Renal cortex interstitium (tissue), 11 donors: ENCODE measurements around the gene CACYBP. TPM values are rescaled to one million over a fixed set of nuclear protein-coding genes. Genes with fewer than 3 reads are reported as not detected.
"Not testable (repeated sequence)": the region's sequence is repeated elsewhere in the genome, so short reads cannot be mapped to it uniquely, and the experiment has no call there.

Source experiments
- DNase-seq, 11 donors: peaks; one replicate each; pipeline ENCODE4 v3.0.0-alpha.2; 2013; ENCODE audit warnings: low read depth in 9 of 11, low spot score in 4 of 11; ENCODE audit errors: extremely low read depth in 1 of 11
- polyA plus RNA-seq, 3 donors: library from polyadenylated mRNA; unstranded; fragments of 120-200 nt; gene quantifications; one replicate each; pipeline ENCODE4 v1.2.1, GENCODE V29; 2013; ENCODE audit not compliant: insufficient read length in 3 of 3

The CACYBP gene
- polyA plus RNA-seq, 3 donors: 106 to 152 (median 144) TPM

GRCh38 chr1:175036476-175036875, 36.7 kb downstream of the CACYBP start:
- no peak for DNase-seq

DNA sequence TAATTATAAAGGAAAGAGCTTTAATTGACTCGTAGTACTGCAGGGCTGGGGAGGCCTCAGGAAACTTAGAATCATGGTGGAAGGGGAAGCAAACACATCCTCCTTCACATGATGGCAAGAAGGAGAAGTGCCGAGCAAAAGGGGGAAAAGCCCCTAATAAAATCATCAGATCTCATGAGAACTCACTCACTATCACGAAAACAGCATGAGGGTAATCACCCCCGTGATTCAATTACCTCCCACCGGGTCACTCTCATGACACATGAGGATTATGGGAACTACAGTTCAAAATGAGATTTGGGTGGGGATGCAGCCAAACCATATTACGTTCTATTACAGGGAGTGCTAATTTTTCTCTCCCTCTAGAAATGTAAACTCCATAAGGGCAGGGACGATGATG, 37.7 kb downstream of the CACYBP start:
- DNase-seq: no peak

DNA sequence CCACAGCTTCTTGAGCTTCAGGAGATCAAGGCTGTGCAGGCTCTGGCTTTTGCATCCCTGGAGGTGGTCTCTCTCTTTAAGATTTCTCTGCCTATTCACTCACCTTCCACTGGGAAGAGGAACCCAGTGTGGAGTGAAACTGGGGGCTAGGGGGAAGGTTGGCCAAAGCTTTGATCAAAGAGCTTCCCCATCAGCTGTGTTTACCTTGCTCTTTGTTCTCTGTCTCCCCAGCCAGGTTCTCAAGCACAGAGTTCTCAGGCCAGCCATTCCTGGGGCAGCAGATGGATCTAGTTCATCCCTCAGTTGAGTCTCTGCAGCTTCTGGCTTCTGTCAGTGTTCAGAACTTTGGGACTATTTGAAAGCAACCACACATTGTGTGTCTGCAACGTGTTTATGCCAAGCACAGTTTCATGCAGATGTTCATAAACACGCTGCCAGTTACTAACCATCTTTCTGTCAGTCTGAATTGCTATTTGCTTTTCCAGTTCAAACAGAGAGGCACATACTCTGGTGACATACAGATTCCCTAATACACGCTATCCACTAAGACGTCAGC, 40.7 kb downstream of the CACYBP start:
- DNase-seq: no peak

GRCh38 chr1:175042650-175043049, 42.9 kb downstream of the CACYBP start:
- DNase-seq: no peak

DNA sequence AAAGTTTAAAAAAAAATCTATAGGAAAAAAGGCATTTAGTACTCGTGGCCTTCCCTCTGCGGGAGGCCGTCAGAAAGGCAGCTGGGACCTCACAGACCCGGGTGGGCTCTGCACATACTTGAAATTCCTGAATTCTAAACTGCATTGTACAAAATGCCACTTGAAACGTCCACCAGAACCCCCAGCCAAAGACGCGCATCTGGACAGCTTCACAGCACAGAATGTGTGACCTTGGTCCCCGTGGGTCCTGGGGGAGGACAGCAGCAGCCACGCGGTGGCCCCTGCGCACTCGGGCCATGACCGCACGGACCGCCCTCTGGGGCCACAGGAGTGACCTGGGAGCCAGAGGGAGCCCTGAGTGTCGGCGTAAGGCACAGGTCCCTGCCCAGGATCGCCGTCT, 44.1 kb downstream of the CACYBP start:
- DNase-seq: no peak

DNA sequence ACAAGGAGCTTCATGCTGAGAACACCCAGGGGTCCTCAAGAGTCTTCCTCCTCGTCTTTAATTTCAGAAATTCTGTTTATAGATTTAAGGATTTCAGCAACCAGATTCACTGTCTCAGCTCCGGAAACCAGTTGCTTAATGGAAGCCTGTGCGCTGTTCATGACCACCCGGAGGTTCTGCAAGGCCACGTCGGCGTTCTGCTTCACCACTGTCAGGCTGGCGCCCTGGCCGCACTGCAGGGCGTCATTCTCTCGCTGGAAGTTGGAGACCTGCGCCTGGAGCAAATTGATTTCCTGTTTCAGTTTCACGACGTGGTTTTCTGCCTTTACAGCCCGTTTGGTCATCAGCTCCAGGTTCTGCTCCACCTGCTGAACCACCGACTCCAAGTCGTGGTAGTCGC, 44.8 kb downstream of the CACYBP start:
- DNase-seq: not testable (repeated sequence)

- DNase-seq: no peak
Observed at GRCh38 chr1:175045097-175045496, 45.4 kb downstream of the CACYBP start.

GRCh38 chr1:175045519-175045918, 45.8 kb downstream of the CACYBP start:
- no peak for DNase-seq

DNA sequence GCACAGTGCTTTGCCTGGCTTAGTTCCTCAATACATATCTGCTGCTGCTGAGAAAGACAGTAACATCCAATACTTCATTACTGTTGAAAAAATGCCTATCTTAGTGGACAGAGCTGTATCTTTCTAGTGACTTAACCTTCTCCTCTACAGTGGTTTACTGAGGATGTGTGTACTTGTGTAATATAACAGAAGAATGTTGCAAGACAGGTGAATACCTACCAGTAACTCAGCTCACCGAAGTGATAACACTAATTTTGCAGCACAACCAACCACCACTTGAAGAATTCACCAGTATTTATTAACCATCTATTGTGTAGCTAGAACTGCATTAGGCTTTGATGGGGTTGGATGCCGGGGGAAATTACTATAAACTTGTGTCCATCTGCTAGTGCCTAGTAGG, 51.2 kb downstream of the CACYBP start:
- DNase-seq: no peak

DNA sequence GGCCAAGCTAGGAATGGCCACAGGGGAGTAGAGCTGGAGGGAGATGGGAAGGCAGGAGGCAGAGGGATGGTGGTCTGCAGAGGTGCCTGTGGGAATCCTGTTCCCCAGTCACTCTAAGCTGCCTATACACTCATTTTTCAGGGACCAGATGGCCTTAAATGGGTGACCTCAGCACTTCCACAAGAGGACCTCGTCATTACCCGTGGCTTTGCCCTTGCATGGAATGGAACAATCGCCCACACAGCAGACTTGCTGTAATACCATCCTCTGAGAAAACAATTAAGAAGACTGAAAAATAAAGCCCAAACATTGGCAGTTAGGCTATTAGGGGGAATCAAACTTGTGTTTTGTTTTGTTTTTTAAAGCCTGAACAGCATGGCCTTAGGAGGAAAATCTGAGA, 55.0 kb downstream of the CACYBP start:
- DNase-seq: no peak

Other genes with a start within 250 kb of the CACYBP start
- 10 to 100 TPM; 44.8 to 52.0 (median 47.5) TPM for gene MRPS14, start 23.5 kb downstream of the CACYBP start, polyA plus RNA-seq
- 1 to 10 TPM; 2.3 to 3.3 (median 2.5) TPM for gene TNN, start 67.9 kb downstream of the CACYBP start, polyA plus RNA-seq
- 10 to 100 TPM; 12.4 to 15.7 (median 13.0) TPM for gene KIAA0040, start 192.8 kb downstream of the CACYBP start, polyA plus RNA-seq